ENCODE results near the gene DNAJB8.

Gene DNAJB8

DNA sequence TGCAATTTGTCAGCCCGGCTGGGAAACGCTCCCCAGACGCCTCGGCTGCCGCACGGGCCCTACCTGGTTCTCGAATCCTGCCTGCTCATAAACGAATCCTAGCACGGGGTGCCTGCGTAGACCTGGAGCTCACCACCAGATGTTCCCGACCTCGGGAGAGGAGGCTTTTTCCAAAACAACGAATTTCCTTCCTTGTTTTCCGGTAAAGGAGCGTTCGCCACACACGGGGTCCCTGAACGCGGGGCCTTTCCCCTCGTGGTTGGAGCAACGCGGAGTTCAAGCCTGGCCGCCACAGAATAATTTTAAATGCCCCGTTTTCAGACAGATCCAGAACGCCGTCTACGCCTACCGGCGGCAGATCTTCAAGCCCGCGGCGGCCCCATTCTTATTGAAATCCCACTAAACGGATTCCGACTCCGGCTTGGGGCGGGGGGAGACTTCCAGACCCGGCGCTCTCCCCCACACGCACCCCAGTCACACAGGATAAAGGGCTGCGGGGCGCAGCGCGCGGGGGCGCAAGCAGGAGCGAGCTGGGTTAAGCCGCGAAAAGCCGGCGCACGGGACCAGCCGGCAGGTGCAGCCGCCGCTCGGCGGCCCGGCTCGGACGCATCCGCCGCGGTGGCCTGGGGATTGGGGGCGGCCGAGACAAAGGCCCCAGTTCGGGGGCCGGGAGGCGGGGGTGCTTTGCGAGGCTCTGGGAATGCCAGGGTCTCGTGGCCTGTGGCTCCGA lies 25.4 kb upstream of the DNAJB8 start:
- H3K4me3 ChIP-seq (ENCODE audit: low read depth, low read length): peak overlapping the region; percentile 88
- peak; percentile 56 for DNase-seq (ENCODE audit: low read depth)
- no peak for TF ChIP-seq MAX (IDR thresholded peaks at IDR 0.05; ENCODE audit: low read depth, low read length)
- TF ChIP-seq MYC (IDR thresholded peaks at IDR 0.05; ENCODE audit: low read depth, low read length): no peak
- no peak for TF ChIP-seq POLR2A (IDR thresholded peaks at IDR 0.05; ENCODE audit: extremely low read depth, insufficient read length)
- TF ChIP-seq, protein P1, sequence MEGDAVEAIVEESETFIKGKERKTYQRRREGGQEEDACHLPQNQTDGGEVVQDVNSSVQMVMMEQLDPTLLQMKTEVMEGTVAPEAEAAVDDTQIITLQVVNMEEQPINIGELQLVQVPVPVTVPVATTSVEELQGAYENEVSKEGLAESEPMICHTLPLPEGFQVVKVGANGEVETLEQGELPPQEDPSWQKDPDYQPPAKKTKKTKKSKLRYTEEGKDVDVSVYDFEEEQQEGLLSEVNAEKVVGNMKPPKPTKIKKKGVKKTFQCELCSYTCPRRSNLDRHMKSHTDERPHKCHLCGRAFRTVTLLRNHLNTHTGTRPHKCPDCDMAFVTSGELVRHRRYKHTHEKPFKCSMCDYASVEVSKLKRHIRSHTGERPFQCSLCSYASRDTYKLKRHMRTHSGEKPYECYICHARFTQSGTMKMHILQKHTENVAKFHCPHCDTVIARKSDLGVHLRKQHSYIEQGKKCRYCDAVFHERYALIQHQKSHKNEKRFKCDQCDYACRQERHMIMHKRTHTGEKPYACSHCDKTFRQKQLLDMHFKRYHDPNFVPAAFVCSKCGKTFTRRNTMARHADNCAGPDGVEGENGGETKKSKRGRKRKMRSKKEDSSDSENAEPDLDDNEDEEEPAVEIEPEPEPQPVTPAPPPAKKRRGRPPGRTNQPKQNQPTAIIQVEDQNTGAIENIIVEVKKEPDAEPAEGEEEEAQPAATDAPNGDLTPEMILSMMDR (IDR thresholded peaks at IDR 0.05; ENCODE audit: low read depth, low read length): no peak

DNA sequence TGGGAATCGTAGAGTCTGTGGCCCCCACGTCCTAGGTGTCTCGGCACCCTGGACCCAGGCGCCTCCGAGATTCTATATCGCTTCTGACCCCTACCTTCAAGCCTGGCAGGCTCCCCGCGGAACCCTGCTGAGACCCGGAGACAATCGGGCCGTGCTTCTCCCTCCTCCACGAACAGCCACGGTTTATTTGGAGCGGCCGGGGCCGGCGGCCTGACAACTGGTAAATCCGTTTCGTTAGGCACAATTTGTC lies 24.9 kb upstream of the DNAJB8 start:
- no peak for DNase-seq (ENCODE audit: low read depth)
- TF ChIP-seq MAX (IDR thresholded peaks at IDR 0.05; ENCODE audit: low read depth, low read length): no peak
- TF ChIP-seq, protein P1 (IDR thresholded peaks at IDR 0.05; ENCODE audit: low read depth, low read length): no peak
- TF ChIP-seq POLR2A (IDR thresholded peaks at IDR 0.05; ENCODE audit: extremely low read depth, insufficient read length): no peak
- TF ChIP-seq MYC (IDR thresholded peaks at IDR 0.05; ENCODE audit: low read depth, low read length): no peak
- peak overlapping the region; percentile 88 for H3K4me3 ChIP-seq (ENCODE audit: low read depth, low read length)

- H3K4me3 ChIP-seq (ENCODE audit: low read depth, low read length): peak overlapping the region; percentile 88
- TF ChIP-seq MAX (IDR thresholded peaks at IDR 0.05; ENCODE audit: low read depth, low read length): no peak
- no peak for TF ChIP-seq POLR2A (IDR thresholded peaks at IDR 0.05; ENCODE audit: extremely low read depth, insufficient read length)
- TF ChIP-seq, protein P1 (IDR thresholded peaks at IDR 0.05; ENCODE audit: low read depth, low read length): no peak
- no peak for TF ChIP-seq MYC (IDR thresholded peaks at IDR 0.05; ENCODE audit: low read depth, low read length)
These were observed 24.4 kb upstream of the DNAJB8 start for GRCh38 chr3:128490915-128491690.

DNA sequence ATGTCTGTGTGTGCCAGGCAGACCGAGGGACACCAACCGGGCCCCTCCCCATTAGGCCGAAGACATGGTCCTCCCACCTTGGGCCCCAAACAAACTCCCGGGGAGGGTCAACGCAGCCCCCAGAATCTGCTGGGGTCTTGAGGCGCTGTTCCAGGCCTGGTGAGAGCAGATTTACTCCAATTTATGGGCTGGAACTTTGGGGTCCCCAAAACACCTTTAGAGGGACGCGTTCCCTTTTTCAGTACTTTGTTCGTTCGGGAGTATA lies 23.9 kb upstream of the DNAJB8 start:
- H3K4me3 ChIP-seq (ENCODE audit: low read depth, low read length): peak overlapping the region; percentile 88
- DNase-seq (ENCODE audit: low read depth): no peak
- TF ChIP-seq MYC (IDR thresholded peaks at IDR 0.05; ENCODE audit: low read depth, low read length) (no peak), MAX (IDR thresholded peaks at IDR 0.05; ENCODE audit: low read depth, low read length) (no peak), POLR2A (IDR thresholded peaks at IDR 0.05; ENCODE audit: extremely low read depth, insufficient read length) (no peak)
- TF ChIP-seq, protein P1 (IDR thresholded peaks at IDR 0.05; ENCODE audit: low read depth, low read length): no peak

More at GRCh38 chr3:128490915-128491690, 24.4 kb upstream of the DNAJB8 start:
- DNase-seq (ENCODE audit: low read depth): peak; percentile 36

DNA sequence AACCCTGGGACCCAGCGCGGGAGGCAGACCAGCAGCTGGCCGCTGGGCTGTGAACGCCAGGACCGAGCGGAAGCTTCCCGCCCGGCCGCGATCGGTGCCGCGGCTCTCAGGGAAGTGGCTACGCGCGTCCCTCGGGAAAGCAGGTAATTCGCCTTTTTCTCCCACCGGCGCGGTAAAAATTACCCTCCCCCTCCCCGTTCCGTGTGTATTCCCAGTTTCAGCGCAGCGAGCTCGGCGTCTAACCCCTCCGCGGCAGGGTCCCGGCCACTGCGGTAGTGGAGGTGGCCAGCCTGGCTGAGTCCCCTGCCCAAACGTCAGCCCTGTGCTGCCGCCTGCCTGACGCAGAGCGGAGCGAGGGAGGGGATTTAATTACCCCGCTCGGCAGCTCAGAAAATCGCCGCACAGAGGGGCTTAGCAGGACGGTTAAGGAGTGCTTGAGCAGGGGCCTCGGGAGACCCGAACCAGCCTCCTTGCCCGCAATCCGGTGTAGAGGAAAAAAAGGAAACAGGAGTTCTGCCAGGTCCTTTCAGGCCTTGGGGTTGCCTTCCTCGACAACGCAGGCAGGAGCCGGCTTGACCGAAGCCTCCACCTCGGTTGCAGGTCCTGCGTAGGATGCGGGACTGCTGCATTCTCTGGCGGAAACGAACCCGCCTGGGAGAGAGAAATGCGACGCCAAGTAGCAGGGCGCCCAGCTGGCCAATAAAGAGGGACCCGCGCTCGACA lies 23.4 kb upstream of the DNAJB8 start:
- no peak for DNase-seq (ENCODE audit: low read depth)
- H3K4me3 ChIP-seq (ENCODE audit: low read depth, low read length): peak overlapping the region; percentile 88
- TF ChIP-seq, protein P1 (IDR thresholded peaks at IDR 0.05; ENCODE audit: low read depth, low read length): no peak
- TF ChIP-seq MYC (IDR thresholded peaks at IDR 0.05; ENCODE audit: low read depth, low read length): no peak

All from NB4 (cell line).